Measurements from ENCODE around the gene TTLL4.

The TTLL4 gene

DNA sequence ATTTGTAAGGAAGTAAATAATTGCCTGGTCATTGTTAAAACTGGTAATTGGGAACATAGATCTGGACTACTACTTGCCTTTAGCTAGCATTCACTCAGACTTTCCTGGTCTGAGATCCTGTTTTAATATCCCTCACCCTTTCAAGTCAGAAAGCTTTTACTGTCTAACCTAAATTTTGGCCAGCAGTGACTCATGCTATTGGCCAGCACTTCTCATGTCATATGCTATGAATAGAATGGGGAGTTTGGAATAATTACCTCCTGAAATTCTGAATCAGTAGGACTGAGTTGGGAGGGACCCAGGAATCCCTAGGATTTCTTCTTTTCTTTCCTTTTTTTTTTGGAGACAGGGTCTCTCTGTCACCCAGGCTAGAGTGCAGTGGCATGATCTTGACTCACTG, 19.4 kb upstream of the TTLL4 start:
- no peak for DNase-seq (ENCODE audit: low read depth)
- TF ChIP-seq, protein P1, sequence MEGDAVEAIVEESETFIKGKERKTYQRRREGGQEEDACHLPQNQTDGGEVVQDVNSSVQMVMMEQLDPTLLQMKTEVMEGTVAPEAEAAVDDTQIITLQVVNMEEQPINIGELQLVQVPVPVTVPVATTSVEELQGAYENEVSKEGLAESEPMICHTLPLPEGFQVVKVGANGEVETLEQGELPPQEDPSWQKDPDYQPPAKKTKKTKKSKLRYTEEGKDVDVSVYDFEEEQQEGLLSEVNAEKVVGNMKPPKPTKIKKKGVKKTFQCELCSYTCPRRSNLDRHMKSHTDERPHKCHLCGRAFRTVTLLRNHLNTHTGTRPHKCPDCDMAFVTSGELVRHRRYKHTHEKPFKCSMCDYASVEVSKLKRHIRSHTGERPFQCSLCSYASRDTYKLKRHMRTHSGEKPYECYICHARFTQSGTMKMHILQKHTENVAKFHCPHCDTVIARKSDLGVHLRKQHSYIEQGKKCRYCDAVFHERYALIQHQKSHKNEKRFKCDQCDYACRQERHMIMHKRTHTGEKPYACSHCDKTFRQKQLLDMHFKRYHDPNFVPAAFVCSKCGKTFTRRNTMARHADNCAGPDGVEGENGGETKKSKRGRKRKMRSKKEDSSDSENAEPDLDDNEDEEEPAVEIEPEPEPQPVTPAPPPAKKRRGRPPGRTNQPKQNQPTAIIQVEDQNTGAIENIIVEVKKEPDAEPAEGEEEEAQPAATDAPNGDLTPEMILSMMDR (IDR thresholded peaks at IDR 0.05; ENCODE audit: low read depth, low read length), result no peak
- TF ChIP-seq POLR2A (IDR thresholded peaks at IDR 0.05; ENCODE audit: extremely low read depth, insufficient read length) (no peak), MYC (IDR thresholded peaks at IDR 0.05; ENCODE audit: low read depth, low read length) (no peak)
- TF ChIP-seq, protein P2, sequence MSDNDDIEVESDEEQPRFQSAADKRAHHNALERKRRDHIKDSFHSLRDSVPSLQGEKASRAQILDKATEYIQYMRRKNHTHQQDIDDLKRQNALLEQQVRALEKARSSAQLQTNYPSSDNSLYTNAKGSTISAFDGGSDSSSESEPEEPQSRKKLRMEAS (IDR thresholded peaks at IDR 0.05; ENCODE audit: low read depth, low read length), result no peak
- no peak overlapping the region for H3K4me3 ChIP-seq (ENCODE audit: low read depth, low read length)

DNA sequence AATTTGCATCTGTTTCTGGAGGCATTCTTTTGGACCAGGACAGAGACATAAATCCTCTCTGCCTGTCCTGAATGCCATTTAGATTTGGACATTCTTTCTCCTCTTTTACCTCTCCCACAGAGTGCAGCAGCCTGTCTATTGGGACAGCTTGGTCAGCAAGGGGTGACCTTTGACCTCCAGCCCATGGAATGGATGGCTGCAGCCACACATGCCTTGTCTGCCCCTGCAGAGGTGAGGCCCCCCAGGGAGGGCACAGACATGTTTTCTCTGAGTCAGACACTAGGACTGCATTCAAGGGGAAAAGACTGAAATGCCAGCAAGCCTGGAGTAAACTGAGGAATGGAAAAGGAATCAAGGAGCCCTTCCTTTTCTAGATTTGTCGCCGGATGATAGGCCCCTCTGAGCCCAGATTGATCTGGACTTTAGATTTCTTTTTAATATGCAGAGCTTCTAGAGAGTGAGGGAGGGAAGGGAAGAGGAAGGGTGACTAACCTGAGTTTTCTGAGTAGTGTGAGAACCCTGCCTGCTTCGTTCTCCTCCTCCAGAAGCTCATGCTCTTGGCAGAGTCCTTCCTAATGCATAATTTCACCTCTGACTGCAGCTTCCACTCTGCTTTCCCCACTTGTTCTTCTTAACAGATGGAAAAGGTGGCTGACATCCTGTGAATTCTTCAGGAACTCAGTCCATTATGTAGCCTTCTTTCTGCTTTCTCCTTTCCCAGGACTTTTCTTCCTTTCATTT, 16.1 kb upstream of the TTLL4 start:
- TF ChIP-seq, protein P1 (IDR thresholded peaks at IDR 0.05; ENCODE audit: low read depth, low read length), result no peak
- TF ChIP-seq MYC (IDR thresholded peaks at IDR 0.05; ENCODE audit: low read depth, low read length) (no peak), POLR2A (IDR thresholded peaks at IDR 0.05; ENCODE audit: extremely low read depth, insufficient read length) (no peak)
- TF ChIP-seq, protein P2 (IDR thresholded peaks at IDR 0.05; ENCODE audit: low read depth, low read length), result no peak
- no peak overlapping the region for H3K4me3 ChIP-seq (ENCODE audit: low read depth, low read length)
- no peak for DNase-seq (ENCODE audit: low read depth)

DNA sequence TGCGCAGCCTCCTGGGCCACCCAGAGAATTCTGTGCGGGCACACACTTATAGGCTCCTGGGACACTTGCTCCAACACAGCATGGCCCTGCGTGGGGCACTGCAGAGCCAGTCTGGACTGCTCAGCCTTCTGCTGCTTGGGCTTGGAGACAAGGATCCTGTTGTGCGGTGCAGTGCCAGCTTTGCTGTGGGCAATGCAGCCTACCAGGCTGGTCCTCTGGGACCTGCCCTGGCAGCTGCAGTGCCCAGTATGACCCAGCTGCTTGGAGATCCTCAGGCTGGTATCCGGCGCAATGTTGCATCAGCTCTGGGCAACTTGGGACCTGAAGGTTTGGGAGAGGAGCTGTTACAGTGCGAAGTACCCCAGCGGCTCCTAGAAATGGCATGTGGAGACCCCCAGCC, 11.8 kb upstream of the TTLL4 start:
- no peak for TF ChIP-seq POLR2A (IDR thresholded peaks at IDR 0.05; ENCODE audit: extremely low read depth, insufficient read length)
- no peak for DNase-seq (ENCODE audit: low read depth)
- no peak overlapping the region for H3K4me3 ChIP-seq (ENCODE audit: low read depth, low read length)

DNA sequence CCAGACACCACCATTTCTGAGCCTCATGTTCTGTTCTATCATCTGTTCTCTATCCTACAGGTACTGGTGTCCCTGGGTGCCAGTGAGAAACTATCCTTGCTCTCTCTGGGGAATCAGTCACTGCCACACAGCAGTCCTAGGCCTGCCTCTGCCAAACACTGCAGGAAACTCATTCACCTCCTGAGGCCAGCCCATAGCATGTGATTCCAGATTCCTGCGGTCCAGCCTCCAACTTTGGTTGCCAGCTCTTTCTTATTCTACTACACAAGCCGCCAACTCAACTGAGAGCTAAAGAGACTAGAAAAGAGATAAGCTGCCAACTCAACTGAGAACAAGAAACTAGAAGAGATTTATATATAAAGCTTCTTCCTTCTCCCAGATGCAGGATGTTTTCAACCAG, 8.8 kb upstream of the TTLL4 start:
- H3K4me3 ChIP-seq (ENCODE audit: low read depth, low read length), result no peak overlapping the region
- TF ChIP-seq, protein P2 (IDR thresholded peaks at IDR 0.05; ENCODE audit: low read depth, low read length), result no peak
- TF ChIP-seq MYC (IDR thresholded peaks at IDR 0.05; ENCODE audit: low read depth, low read length) (no peak), POLR2A (IDR thresholded peaks at IDR 0.05; ENCODE audit: extremely low read depth, insufficient read length) (no peak)
- TF ChIP-seq, protein P1 (IDR thresholded peaks at IDR 0.05; ENCODE audit: low read depth, low read length), result no peak
- DNase-seq (ENCODE audit: low read depth), result no peak

DNA sequence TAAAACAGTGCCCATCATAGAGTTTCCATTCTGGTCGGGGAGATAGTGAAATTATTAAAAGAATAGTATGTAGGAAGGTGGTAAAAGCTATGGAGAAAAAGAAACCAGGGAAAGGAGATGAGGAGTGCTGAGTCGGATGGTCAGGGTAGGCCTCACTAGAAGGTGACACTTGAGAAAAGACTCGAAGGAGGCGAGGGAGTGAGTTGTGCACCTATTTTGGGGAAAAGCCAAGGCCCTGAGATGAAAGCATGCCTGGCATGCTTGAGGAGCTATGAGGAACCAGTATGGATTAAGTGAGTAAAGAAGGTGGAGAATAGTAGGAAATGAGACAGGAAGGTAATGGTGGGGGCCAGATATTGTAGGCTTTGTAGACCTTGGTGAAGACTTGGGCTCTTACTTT, 7.3 kb upstream of the TTLL4 start:
- no peak for TF ChIP-seq POLR2A (IDR thresholded peaks at IDR 0.05; ENCODE audit: extremely low read depth, insufficient read length)
- TF ChIP-seq MYC (IDR thresholded peaks at IDR 0.05; ENCODE audit: low read depth, low read length), result no peak
- TF ChIP-seq, protein P1 (IDR thresholded peaks at IDR 0.05; ENCODE audit: low read depth, low read length), result no peak
- TF ChIP-seq, protein P2 (IDR thresholded peaks at IDR 0.05; ENCODE audit: low read depth, low read length), result no peak
- no peak overlapping the region for H3K4me3 ChIP-seq (ENCODE audit: low read depth, low read length)
- no peak for DNase-seq (ENCODE audit: low read depth)

DNA sequence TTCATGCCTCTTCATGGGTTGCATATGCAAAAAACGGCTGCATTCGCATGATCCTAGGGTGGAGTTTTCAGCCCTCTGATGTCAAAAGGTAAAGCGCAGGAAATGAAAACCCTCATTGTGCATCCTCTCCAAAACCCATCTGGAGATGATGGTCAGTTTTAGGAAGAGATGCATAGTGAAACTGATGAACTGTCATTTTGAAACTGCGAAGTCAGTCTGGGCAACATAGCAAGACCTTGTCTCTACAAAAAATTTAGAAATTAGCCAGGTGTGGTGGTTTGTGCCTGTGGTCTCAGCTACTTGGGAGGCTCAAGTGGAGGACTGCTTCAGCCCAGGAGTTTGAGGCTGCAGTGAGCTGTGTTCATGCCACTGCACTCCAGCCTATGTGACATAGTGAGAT, 2.5 kb upstream of the TTLL4 start:
- no peak overlapping the region for H3K4me3 ChIP-seq (ENCODE audit: low read depth, low read length)
- TF ChIP-seq MYC (IDR thresholded peaks at IDR 0.05; ENCODE audit: low read depth, low read length) (no peak), POLR2A (IDR thresholded peaks at IDR 0.05; ENCODE audit: extremely low read depth, insufficient read length) (no peak)
- TF ChIP-seq, protein P1 (IDR thresholded peaks at IDR 0.05; ENCODE audit: low read depth, low read length), result no peak
- TF ChIP-seq, protein P2 (IDR thresholded peaks at IDR 0.05; ENCODE audit: low read depth, low read length), result no peak
- DNase-seq (ENCODE audit: low read depth), result no peak

Data from NB4 (cell line).